HG02852 (cell line): ENCODE data around the gene HOXC9.

Experiments
- ATAC-seq: cut with Tn5 transposase; IDR thresholded peaks from one replicate; pipeline ENCODE4 v1.9.1; 2021; ENCODE audit warnings: mild to moderate bottlenecking, moderate library complexity; ENCODE audit not compliant: unreplicated experiment

The HOXC9 gene

DNA sequence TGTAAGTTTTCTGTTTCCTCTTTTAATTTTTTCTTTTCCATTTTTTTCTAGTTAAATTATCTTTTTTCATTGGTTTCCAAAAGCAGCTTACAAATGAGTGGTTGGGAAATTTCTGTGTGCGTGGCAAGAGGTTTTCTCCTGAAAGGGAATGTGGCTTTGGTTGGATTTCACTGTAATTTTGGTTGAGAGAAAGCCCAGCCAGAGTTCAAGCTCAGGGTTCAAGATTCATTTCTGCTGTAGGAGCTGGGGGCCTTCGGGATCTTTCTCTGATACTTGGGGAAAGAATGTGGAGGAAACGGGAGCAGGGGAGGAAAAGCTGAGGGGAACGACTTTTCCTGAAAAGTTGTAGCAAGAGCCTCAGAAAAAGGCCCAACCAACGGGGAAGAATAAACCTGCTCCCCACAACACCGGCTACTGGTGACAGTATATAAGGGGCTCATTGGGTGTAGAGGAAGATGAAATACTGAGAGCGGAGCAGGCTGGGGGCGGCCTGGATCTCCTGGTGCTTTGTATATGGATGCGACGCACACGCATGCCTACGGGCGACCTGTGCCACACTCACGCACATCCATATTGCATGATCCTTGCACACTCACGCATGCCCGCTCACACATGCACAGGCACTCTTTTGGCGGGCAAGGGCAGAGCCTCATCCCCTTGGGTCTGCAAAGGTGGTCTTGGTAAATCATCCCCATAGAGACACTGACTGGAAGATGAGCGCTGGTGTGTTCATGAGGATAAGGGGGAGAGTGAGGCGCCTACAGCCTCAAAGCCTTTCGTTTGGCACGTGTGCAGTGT lies 13.1 kb upstream of the HOXC9 start:
- ATAC-seq: no peak

DNA sequence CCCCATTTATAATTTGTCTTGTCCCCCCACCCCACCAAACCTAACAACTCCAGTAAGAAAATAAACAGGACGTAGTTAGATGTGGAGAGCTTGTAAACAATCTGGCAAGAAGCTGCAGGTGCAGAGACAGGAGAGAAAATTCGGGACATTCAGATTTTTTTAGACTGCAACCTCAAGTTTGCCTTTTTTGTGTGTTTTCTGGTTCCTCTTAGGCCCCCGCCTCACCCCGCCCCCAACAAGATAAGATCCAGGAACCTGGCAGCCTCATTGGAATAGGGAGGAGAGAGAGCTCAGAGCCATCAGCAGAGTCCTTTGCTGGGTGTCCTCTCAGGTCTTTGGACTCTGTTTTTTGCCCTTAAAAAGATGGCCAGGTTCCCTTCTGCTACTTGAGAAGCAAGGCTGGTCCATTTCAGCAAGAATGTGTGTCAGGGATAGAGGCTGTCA lies 12.2 kb upstream of the HOXC9 start:
- ATAC-seq: no peak

DNA sequence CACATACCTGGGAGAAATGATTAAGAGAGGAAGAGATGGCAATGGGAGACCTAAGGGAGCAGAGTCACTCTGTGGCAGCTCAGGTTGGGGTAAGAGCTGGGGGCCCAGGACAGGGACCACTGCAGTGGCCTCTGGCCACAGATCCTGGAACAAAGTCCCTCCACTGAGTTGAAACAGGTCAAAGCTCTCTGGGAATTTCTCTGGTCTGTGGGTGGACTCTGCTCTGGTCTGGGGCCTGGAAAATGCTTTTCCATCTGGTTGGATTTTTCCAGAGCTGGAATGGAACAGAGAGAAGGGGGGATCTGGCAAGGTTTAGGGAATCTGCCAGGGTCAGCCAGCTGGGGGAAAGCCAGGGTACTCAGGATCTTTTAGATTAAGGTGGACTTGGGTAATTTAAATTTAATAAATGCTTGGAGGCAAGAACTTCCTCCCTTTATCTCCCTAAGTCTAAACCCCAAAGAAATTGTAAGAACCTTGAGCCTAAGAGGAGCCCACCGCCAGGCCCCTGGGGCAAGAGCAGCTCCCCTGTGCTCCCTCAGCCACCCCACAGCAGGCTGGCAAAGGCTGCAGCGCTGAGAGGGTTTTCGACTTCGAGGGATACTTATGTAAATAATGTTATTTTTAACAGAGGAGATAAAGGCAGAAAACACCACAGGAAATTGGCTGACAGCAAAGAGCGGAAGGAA lies 11.3 kb upstream of the HOXC9 start:
- no peak for ATAC-seq

DNA sequence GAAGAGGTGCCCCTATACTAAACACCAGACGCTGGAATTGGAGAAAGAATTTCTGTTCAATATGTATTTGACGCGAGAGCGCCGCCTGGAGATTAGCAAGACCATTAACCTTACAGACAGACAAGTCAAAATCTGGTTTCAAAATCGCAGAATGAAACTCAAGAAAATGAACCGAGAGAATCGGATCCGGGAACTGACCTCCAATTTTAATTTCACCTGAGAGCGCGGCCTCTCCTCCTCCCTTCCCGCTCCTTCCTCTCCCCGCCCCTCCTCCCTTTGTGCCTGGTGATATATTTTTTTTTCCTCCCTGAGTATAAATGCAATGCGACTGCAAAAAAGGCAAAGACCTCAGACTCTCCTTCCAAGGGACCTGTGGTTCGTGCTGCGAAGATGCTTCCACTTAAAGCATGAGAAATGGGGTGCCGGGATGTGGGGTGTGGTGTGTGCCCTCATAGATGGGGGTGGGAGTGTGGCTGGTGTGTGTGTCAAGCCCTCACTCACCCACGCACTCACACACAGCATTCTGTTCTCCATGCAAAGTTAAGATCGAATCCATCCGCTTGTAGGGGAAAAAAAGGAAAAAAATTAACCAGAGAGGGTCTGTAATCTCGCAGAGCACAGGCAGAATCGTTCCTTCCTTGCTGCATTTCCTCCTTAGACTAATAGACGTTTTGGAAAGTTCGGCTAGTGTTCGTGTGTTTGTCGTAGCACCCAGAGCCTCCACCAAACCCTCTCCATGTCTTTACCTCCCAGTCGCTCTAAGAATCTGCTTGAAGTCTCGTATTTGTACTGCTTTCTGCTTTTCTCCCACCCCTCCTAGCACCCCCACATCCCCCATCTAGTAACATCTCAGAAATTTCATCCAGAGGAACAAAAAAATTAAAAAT lies 10.5 kb upstream of the HOXC9 start:
- no peak for ATAC-seq

DNA sequence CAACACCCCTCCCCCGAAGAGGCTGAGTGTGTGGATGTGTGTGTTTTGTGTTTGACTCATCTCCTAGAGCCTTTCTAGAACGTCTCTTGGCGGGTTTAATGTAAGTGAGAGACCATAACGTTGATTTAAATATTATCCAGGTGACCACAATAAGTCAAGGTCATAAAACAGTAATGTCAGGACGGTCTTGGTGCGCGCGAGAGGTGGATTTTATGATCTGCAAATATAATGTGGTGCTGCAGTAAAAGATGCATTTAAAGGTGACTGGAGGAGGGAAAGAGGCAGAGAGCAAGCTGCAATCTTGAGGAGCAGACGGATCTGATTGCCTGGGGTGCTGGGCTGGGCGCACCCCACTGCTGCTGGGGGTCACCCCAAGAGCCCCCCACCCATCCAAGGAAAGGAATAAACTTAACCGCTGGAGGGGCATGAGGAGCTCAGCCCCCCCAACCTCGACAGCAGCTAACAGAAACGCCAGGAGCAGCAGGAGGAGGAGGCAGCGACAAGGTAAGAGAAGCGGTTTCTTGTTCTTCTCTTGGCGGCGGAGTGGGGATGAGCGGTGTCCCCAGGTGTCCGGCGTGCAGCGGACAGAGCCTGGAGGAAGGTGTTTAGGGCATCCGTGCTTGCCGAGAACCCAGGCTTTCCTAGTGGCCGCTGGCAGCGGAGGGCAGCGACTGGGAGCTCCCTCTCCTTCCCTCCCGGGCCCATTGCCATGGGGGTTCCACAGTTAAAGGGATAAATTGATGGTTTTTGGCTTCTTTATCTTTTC lies 9.5 kb upstream of the HOXC9 start:
- no peak for ATAC-seq

DNA sequence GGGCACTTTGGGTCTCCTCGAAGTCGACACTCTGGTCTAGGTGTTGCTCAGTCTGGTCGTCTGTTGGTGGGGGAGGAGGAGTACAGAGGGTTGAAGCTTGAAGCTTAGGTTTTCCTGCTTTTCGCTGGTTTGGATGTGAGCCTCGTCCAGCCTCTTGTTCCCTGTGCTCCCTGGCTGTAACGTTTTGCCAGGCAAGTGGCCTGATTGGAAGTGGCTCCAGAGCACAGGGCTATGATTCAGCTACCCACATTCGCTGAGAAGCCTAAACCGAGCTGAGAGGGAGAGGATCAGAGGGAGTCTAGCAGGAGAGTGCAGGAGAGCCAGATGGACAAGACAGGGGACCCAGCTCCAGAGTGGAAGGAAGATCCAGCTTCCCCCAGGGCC lies 8.9 kb upstream of the HOXC9 start:
- ATAC-seq: no peak

DNA sequence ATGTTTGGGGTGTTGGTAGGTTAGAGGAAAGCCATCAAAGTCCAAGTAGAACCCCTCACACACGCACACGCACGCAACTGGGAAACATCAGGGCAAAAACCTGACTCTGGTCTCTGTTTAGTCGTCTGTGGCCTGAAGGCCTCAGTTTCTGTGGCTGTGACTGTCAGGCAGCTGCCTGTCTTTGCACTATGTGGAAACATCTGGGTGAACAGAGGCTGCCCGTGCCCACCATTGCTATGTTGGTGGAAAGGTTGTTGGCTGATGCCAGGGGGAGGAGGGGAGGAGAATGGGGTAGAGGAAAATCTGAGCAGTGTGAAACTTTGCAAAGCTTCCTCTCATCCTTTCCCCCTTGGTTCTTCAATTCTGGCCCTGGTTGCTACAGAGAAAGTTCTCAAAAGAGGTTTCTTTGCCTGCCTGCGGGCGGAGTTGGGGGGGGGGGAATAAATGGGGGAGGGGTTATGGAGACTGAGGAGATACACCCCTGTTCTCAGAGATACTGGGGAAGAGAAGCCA lies 7.5 kb upstream of the HOXC9 start:
- ATAC-seq: no peak

DNA sequence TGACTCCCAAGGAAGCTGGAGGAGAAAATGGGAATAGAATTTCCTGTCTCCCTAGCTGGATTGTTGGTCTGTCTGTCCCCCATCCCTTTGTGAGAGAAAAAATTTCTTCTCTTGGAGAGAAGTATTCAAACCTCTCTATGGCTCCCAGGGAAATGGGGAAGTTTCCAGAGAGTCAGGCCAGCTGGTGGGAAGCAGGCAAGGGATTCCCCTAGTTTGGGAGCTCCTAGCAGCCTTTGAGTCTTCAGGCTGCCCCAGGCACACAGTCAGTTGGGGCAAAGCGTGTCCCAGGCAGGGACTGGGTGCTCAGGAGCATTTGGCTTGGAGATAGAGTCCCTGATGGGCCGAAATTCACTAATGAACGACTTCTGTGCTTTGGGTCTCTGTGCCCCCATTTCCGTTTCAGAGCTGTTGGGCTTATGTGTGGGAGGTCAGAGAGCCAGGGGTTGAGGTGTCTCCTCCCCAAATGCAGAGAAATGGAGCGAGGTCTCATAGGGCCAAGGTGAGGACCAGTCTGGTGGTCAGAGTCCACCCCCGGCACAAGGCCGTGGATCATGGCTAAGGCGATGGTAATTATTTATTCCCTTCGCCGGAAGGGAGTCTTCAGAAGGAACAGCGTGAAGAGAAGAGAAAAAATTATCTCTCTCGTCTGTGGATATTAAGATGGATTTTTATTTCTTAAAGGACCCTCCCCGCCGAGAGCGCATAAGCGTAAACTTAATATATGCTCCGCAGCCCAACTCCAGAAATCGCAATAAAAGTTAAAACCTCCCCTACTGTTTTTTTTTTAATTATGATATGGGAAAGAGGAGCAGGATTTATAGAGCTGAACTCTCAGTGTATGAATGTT lies 6.6 kb upstream of the HOXC9 start:
- ATAC-seq: no peak

DNA sequence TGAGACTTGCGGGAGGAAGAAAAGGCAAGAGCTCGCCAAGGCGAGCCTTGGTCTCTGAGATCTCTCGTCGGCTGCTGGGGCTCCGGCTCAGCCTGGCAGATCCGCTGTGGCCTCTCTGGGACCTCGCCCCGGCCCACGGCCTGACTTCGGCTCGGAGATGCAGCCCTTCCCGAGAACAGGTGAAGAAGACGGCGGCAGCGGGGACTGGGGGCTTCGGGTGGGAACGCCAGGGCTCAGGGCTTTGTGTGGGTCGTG lies 6.0 kb upstream of the HOXC9 start:
- ATAC-seq: no peak

DNA sequence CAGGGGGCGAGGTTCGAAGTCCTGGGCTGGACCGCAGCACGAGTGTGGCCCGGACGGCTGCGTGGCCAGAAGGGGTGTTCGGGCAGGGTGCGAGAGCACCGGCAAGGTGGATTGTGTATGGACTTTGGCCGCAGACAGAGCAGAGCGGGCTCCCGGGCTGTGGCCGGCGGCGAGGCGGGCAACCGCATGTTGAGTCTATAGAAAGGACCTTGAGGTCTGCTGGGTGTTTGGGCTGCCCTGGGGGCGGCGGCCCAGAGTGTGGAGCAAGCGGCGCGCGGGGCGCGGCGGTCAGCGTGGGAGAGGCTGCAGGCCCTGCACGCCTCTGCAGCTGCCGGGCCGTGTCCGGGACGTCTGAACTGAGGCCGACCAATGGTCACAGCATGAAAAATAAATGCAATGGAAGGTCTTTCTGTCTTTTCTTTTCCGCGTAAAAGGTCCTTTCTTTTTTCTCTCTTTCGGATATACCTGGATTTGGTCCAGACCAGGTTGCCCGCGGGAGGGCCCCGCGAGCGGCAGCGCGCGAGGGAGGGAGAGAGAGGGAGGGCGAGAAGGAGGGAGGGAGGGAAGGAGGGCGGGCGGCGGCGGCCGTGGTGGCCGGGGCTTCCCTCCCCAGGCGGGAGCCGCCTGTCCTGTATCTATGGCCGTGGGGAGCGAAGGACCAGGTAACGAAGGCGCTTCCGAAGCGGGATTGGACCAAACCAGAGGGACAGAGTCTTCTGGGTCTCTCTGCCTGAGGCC lies 5.5 kb upstream of the HOXC9 start:
- ATAC-seq: no peak

DNA sequence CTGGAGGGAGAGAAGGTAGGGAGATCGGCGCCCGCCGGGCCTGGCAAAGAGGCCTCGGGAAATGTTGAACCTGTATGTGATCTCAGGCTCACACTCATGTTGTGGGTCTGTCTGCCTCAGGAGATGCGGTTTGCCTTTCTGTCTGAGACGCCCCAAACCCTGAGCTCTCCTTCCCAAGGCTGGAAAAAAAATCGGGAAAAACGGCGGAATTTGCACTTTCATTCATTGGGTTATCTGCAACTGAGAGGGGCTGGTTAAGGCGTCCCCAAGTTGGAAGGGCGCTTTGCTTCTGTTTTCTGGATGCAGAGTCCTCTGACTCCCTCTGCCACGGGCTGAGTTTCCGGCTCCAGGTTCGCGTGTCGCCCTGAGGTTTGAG lies 5.0 kb upstream of the HOXC9 start:
- ATAC-seq: no peak

DNA sequence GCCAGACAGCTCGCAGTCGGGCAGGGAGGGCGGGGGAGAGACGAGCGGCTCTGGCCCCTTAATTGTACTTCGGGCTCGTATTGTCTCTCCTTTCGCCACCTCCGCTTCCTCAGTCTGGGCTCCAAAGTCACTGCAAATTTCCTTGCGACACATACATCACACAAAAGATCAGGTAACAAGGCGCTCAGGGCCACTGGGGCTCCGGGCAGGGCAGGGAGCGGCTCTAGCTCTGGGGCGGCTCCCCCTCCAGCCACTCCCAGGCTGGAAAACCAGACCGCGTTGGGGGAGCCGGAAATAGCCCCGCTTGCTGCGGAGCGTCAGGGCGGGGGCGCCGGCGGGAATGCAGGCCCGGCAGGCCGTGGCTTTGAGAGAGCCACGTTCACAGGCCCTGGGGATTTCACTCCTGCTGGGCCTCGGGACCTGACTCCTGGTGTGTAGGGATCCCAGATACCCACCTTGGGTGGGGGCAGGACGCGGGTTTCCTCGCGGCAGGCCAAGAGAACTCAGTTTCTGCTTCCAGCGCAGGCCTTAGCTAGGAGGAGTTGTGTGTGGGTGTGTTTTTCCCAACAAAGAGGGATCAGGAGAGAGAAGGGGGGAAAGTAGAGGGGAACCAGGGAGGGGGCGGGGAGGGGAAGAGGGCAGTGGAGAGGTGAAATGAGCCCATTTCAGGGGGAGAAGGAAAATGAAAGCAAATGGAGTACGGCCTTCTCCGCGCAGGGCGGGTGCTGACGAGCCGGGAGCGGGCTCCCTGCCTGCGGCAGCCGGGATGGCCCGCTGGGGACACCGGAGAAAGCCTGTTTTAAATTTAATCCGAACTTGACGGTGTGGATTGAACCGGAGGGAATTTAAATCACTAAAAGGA lies 4.4 kb upstream of the HOXC9 start:
- no peak for ATAC-seq

DNA sequence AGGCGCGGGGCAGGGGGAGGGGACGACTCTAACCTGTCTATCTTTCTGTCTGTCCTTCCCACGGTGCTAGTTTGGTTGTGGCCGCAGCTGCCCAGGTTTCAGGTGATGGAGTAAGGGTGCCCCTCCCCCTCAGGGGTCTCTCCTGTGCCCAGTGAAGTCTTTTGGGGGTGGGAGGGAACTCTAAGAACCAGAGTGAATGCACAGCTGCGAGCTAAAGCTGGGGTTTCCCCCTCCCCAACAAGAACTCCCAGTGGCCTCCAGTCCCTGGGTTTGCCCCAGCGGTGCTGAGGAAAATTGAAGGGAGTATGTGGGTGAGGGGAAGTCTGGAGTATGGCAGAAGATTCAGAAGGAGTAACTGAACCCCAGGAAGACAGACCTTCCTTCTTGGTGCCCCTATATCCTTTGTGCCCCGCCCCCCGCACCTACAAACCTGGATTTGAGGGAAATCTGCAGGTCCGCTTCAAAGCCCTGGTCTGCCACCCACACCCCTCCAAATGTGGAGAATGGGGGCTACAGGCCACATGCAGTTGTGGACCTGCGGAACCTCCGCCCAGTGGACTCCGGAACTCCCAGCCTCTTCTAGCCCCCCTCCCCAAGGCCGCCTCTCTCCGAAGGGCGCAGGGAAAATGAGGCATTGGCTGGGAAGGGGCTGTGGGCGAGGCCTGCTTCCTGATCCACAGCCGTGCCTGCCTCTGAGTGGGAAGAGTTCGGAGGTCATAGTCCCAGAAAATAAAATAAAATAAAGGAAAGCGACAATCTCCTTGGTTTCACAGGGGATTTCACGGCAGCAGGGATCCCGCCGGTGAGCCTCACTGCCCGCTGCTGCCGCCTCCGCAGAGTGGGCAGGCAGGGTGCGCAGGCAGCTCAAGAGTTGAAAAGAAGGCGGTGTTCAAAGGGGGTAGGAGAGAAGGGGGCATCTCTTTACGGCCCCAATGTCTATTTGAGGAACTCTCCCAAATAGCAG lies 3.4 kb upstream of the HOXC9 start:
- ATAC-seq: no peak

DNA sequence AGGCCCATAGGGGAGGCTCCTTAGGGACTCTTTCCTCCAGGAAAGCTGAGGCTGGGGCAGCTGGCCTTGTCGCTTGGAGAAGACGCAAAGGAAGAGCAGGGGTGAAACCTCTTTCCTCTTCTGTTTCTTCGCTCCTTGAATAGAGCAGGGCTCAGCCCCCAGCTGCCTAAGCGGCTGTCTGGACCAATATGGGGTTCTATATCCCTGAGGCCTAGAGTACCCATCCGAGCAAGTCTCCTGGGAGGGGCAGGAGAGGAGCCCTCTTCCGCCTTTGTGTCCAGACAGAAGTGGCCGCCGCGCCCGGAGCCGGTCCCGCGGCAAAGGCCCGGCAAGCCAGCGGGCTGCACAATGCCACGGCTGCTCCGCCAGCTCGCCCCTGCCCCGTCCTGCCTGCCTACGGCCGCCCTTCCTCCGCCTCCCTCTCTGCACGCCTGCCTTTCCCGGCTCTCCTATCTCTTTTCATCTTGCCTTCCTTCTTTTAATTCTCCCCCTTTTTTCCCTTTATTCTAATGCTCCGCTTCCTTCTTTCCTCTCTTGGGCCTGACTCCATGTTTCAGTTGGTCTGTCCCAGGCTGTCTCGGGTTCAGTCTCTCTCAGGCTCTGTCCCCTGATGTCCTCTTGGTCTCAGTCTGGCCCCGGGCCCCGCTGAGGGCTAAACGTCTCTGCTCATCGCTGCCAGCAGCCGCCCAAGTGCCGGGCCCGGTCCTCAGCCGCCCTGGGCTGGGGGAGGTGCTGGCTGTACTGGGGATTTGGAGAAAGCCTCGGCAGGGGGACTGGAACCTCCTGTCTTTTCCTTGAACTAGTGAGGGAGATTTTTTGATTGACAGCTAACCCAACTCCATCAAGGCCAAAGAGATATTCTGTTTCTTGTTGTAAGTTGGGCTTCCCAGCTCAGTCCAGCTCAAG lies 2.5 kb upstream of the HOXC9 start:
- ATAC-seq: no peak

DNA sequence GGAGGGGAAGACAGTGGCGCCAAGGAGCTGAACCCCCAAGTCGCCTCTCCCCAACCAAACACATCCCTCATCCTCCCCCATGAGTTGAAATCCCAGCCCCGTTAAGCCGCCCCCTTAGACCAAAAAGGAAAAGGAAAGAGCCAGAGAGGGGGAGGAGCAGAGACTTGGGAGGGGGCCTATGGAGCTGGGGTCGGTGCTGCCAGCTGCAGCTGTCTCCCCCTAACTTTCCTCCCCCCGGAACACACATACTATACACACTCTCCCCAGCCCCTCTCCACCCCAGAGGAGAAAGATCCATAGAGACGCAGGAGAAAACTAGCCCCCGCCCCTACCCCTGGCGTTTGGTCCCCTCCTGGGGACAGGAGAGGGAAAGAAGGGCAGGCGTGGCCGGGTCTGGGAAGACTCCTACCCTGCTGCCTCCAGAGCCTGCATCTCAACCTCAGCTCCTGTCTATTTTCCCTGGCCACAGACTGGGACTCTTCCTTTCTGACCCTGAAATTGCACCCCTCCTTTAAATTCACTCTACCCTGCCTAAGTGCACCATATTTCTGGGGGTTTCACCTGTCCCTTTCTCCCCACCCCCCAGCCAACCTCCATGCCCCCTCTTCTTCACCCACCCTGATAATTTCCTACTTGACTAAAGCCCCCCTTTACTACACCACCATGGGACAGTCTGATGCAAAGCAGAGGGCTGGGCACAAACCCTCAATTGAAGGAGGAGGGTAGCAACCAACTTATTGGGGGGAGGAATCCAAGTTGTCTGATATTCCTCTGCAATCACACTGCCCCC lies 1.7 kb upstream of the HOXC9 start:
- no peak for ATAC-seq

DNA sequence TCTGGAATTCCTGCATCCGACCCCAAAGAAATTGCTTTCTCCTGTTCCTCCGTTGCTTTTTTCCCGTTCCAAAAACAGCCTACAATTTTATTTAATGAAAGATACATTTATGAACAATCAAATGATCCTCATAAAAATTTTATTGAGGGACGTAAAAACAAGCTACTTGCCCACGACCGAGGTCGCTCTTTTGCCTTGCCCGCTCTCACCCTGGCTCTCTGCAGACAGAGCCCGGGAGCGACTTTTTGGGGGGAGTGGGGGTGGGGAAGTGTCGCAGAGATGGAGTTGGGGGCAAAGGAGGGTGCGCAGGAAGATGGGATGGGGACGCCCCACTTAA lies 1.1 kb upstream of the HOXC9 start:
- ATAC-seq: no peak
